Immature natural killer cell (primary cell): ENCODE results near the gene STX7. TPM values are rescaled to one million over a fixed set of nuclear protein-coding genes. Genes with fewer than 3 reads are reported as not detected.
A peak's percentile ranks its signal among the peaks of the same experiment; 100 is the strongest.
"Not testable (repeated sequence)": the region's sequence is repeated elsewhere in the genome, so short reads cannot be mapped to it uniquely, and the experiment has no call there.

Source experiments
- DNase-seq, 3 donors: peaks; one replicate each; pipeline ENCODE4 v3.0.0; 2022; ENCODE audit warnings: mixed read lengths in 1 of 3
- H3K27ac Mint-ChIP-seq, 6 donors: one replicate each; pipeline ENCODE4 v1.8.0; 2020; ENCODE audit warnings: mixed read lengths in 6 of 6, mild to moderate bottlenecking in 5 of 6, inconsistent platforms in 4 of 6, moderate library complexity in 3 of 6
- H3K27me3 Mint-ChIP-seq, 3 donors: one replicate each; pipeline ENCODE4 v1.8.0; 2020 to 2021; ENCODE audit warnings: low read depth in 3 of 3, mild to moderate bottlenecking in 3 of 3, mixed read lengths in 3 of 3, moderate library complexity in 3 of 3, inconsistent platforms in 1 of 3
- H3K36me3 Mint-ChIP-seq, 3 donors: one replicate each; pipeline ENCODE4 v1.8.0; 2020; ENCODE audit warnings: mixed read lengths in 3 of 3, inconsistent platforms in 2 of 3, mild to moderate bottlenecking in 2 of 3
- H3K4me1 Mint-ChIP-seq, 2 donors: one replicate each; pipeline ENCODE4 v1.8.0; 2020; ENCODE audit warnings: inconsistent platforms in 2 of 2, mild to moderate bottlenecking in 2 of 2, mixed read lengths in 2 of 2, moderate library complexity in 1 of 2
- H3K4me3 Mint-ChIP-seq, 5 donors: one replicate each; pipeline ENCODE4 v1.8.0; 2020; ENCODE audit warnings: mild to moderate bottlenecking in 5 of 5, mixed read lengths in 5 of 5, inconsistent platforms in 3 of 5, moderate library complexity in 3 of 5
- H3K9me3 Mint-ChIP-seq, 6 donors: one replicate each; pipeline ENCODE4 v1.8.0; 2020; ENCODE audit warnings: mild to moderate bottlenecking in 6 of 6, mixed read lengths in 6 of 6, inconsistent platforms in 4 of 6, moderate library complexity in 3 of 6
- polyA plus RNA-seq, 3 donors: library from polyadenylated mRNA; unstranded; fragments of 300-500 nt; fragmentation: Illumina TruSeq; gene quantifications; one replicate each; pipeline ENCODE4 v1.2.3, GENCODE V29; 2021

Gene STX7
- 10 to 100 TPM; 25.5 to 37.2 (median 29.8) TPM for polyA plus RNA-seq

GRCh38 chr6:132512638-132513632 is at the start of gene STX7:
TSS of gene STX7 (minus strand) at chr6:132513116. CDS start at chr6:132503530, 9,586 bp downstream.
- Mint-ChIP-seq H3K27me3 (peaks cover 0 to 9% (median 6%) of the 10 kb centered on the region in 3 donors), H3K27ac (peak within 1 kb of the TSS; percentile 21 to 97 (median 88)), H3K9me3 (no peaks in the 10 kb centered on the region), H3K4me3 (peak within 1 kb of the TSS; percentile 94 to 99 (median 98)), H3K36me3 (peaks cover 0 to 5% (median 0%) of the 10 kb centered on the region in 3 donors), H3K4me1 (peaks cover 39 to 55% of the 10 kb centered on the region in 2 donors)
- peak; percentile 88 to 89 (median 88) for DNase-seq

- not testable (repeated sequence) for H3K36me3 Mint-ChIP-seq, H3K9me3 Mint-ChIP-seq, H3K4me3 Mint-ChIP-seq, H3K4me1 Mint-ChIP-seq, DNase-seq, H3K27ac Mint-ChIP-seq
- H3K27me3 Mint-ChIP-seq: peaks cover 1 to 15% (median 4%) of the 10 kb centered on the region in 3 donors
These were observed 47.2 kb upstream of the STX7 start for GRCh38 chr6:132560087-132560486.

- Mint-ChIP-seq H3K9me3 (no peaks in the 10 kb centered on the region), H3K4me1 (no peaks in the 10 kb centered on the region), H3K27ac (no peak within 1 kb of the TSS), H3K36me3 (no peaks in the 10 kb centered on the region), H3K4me3 (no peak within 1 kb of the TSS), H3K27me3 (peaks cover 0 to 6% (median 3%) of the 10 kb centered on the region in 3 donors)
- no peak for DNase-seq
These were observed 39.5 kb upstream of the STX7 start, which contains the start of gene TAAR8 for GRCh38 chr6:132552372-132552771. TSS of gene TAAR8 (plus strand) at chr6:132552672. CDS start at chr6:132552693, 21 bp downstream.

GRCh38 chr6:132551214-132551613 is 38.3 kb upstream of the STX7 start:
- no peaks in the 10 kb centered on the region for H3K4me1 Mint-ChIP-seq
- DNase-seq: no peak
- H3K27ac Mint-ChIP-seq: no peak overlapping the region
- peaks cover 0 to 3% (median 0%) of the 10 kb centered on the region in 3 donors for H3K27me3 Mint-ChIP-seq
- H3K4me3 Mint-ChIP-seq: no peak overlapping the region
- no peaks in the 10 kb centered on the region for H3K9me3 Mint-ChIP-seq
- H3K36me3 Mint-ChIP-seq: no peaks in the 10 kb centered on the region

GRCh38 chr6:132548746-132549463 is 36.0 kb upstream of the STX7 start:
- Mint-ChIP-seq H3K27me3 (peaks cover 0 to 3% (median 2%) of the 10 kb centered on the region in 3 donors), H3K9me3 (no peaks in the 10 kb centered on the region), H3K4me1 (no peaks in the 10 kb centered on the region), H3K27ac (no peak overlapping the region), H3K36me3 (no peaks in the 10 kb centered on the region), H3K4me3 (no peak overlapping the region)
- DNase-seq: no peak

GRCh38 chr6:132544826-132545225 is 31.9 kb upstream of the STX7 start:
- Mint-ChIP-seq H3K36me3 (no peaks in the 10 kb centered on the region), H3K27me3 (peaks cover 2 to 4% (median 4%) of the 10 kb centered on the region in 3 donors), H3K4me1 (no peaks in the 10 kb centered on the region), H3K9me3 (no peaks in the 10 kb centered on the region), H3K27ac (no peak overlapping the region), H3K4me3 (no peak overlapping the region)
- no peak for DNase-seq

GRCh38 chr6:132537977-132538376 is 25.1 kb upstream of the STX7 start, which contains the start of gene TAAR9:
TSS of gene TAAR9 (plus strand) at chr6:132538277. CDS start at chr6:132538290, 13 bp downstream.
- H3K9me3 Mint-ChIP-seq: peaks cover 0 to 6% (median 1%) of the 10 kb centered on the region in 6 donors
- DNase-seq: no peak
- H3K36me3 Mint-ChIP-seq: no peaks in the 10 kb centered on the region
- no peak within 1 kb of the TSS for H3K27ac Mint-ChIP-seq
- peaks cover 0 to 9% (median 1%) of the 10 kb centered on the region in 3 donors for H3K27me3 Mint-ChIP-seq
- H3K4me3 Mint-ChIP-seq: no peak within 1 kb of the TSS
- no peaks in the 10 kb centered on the region for H3K4me1 Mint-ChIP-seq

GRCh38 chr6:132537145-132537544 is 24.2 kb upstream of the STX7 start:
- DNase-seq: no peak
- Mint-ChIP-seq H3K4me1 (no peaks in the 10 kb centered on the region), H3K4me3 (no peak overlapping the region), H3K27ac (no peak overlapping the region), H3K27me3 (peaks cover 0 to 9% (median 1%) of the 10 kb centered on the region in 3 donors), H3K36me3 (no peaks in the 10 kb centered on the region), H3K9me3 (peaks cover 0 to 6% (median 1%) of the 10 kb centered on the region in 6 donors)

GRCh38 chr6:132534546-132534945 is 21.6 kb upstream of the STX7 start:
- not testable (repeated sequence) for DNase-seq, H3K36me3 Mint-ChIP-seq, H3K4me1 Mint-ChIP-seq, H3K27ac Mint-ChIP-seq, H3K9me3 Mint-ChIP-seq, H3K4me3 Mint-ChIP-seq, H3K27me3 Mint-ChIP-seq

- Mint-ChIP-seq H3K4me1 (peaks cover 0 to 2% of the 10 kb centered on the region in 2 donors), H3K27ac (no peak overlapping the region), H3K36me3 (no peaks in the 10 kb centered on the region), H3K9me3 (peaks cover 0 to 6% (median 1%) of the 10 kb centered on the region in 6 donors), H3K4me3 (peak overlapping the region in 1 of 5 donors; percentile 25), H3K27me3 (peaks cover 2 to 9% (median 6%) of the 10 kb centered on the region in 3 donors)
- peak; percentile 60 to 70 (median 67) for DNase-seq
These were observed 17.5 kb upstream of the STX7 start for GRCh38 chr6:132530293-132530974.

GRCh38 chr6:132527791-132528190 is 14.9 kb upstream of the STX7 start:
- no peaks in the 10 kb centered on the region for H3K9me3 Mint-ChIP-seq
- peaks cover 0 to 2% of the 10 kb centered on the region in 2 donors for H3K4me1 Mint-ChIP-seq
- H3K36me3 Mint-ChIP-seq: no peaks in the 10 kb centered on the region
- no peak overlapping the region for H3K27ac Mint-ChIP-seq
- peaks cover 2 to 13% (median 7%) of the 10 kb centered on the region in 3 donors for H3K27me3 Mint-ChIP-seq
- no peak for DNase-seq
- no peak overlapping the region for H3K4me3 Mint-ChIP-seq

GRCh38 chr6:132526461-132526860 is 13.5 kb upstream of the STX7 start:
- Mint-ChIP-seq H3K27me3 (peaks cover 0 to 13% (median 7%) of the 10 kb centered on the region in 3 donors), H3K27ac (no peak overlapping the region), H3K9me3 (no peaks in the 10 kb centered on the region), H3K36me3 (no peaks in the 10 kb centered on the region), H3K4me1 (peaks cover 0 to 2% of the 10 kb centered on the region in 2 donors), H3K4me3 (no peak overlapping the region)
- no peak for DNase-seq

GRCh38 chr6:132525866-132526265 is 12.9 kb upstream of the STX7 start:
- Mint-ChIP-seq H3K27ac (no peak overlapping the region), H3K27me3 (peaks cover 0 to 10% (median 7%) of the 10 kb centered on the region in 3 donors), H3K9me3 (no peaks in the 10 kb centered on the region), H3K4me3 (no peak overlapping the region), H3K4me1 (peaks cover 0 to 2% of the 10 kb centered on the region in 2 donors), H3K36me3 (no peaks in the 10 kb centered on the region)
- DNase-seq: no peak
